GM18519 (cell line): ENCODE data around the gene PKNOX2.

Experiments used
- ATAC-seq: cut with Tn5 transposase; IDR thresholded peaks from one replicate; pipeline ENCODE4 v1.9.1; 2021; ENCODE audit warnings: mild to moderate bottlenecking, moderate library complexity; ENCODE audit not compliant: unreplicated experiment, low FRiP score

PKNOX2 gene

GRCh38 chr11:125425601-125426000 is 261.1 kb downstream of the PKNOX2 start:
- ATAC-seq: no peak

DNA sequence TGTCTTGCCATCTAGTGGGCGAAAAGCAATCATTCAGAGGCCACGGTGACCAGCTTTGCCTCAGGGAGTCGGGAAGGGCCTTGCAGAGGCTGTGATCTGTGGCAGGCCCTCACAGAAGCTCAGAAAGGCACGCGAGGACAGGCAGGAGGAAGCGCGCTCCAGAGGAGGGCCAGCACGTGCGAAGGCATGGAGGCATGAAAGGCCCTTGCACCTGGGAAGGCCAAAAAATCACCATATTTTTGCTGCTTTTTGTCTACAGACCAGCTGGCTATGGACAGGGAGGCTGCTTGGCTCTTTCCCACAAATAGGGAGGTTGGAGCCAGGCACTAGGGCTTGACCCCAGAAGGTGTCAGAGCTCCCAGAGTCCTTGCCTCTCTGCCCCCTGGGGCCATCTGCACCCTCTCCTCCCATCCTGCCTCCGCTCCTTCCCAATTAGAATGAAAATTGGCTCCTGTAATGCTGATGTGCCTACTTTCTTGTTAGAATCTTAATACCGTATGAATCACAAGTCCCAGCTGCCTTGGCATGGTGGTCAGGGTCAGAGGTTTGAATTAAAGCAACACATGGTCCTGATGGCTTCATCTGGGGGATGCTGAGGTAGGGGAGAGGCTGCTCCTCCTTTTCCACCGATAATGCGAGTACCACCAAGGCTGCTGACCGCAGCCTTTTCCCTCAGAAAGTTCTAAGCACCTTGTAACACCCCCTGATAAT is 262.4 kb downstream of the PKNOX2 start:
- no peak for ATAC-seq

- ATAC-seq: no peak
These were observed 264.1 kb downstream of the PKNOX2 start for GRCh38 chr11:125428486-125429173.

DNA sequence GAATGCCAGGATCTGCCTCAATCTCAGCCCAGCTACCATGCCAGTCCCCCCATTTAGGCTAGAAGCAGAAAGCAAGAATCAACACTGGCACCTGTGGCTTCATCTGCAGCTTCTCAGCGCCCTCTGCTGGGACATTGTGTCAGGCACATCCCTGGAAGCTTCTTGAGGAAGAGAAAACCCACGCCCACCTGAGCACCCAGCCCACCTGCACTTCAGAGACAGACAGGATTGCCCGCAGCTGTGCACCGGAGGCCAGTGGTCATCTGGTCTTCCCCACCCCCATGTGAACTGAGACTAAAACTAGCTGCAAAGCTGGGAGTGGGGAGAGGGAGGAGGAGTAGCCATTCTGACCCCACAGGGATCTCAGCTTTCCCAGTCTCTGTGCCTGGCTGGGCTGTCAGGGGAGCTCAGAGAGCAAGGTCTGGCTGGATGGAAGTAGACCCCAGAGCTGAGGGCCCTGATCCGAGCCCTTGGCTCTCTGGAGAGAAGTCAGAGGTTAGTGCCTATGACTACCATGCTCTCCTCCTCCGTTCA is 264.7 kb downstream of the PKNOX2 start:
- ATAC-seq: no peak

DNA sequence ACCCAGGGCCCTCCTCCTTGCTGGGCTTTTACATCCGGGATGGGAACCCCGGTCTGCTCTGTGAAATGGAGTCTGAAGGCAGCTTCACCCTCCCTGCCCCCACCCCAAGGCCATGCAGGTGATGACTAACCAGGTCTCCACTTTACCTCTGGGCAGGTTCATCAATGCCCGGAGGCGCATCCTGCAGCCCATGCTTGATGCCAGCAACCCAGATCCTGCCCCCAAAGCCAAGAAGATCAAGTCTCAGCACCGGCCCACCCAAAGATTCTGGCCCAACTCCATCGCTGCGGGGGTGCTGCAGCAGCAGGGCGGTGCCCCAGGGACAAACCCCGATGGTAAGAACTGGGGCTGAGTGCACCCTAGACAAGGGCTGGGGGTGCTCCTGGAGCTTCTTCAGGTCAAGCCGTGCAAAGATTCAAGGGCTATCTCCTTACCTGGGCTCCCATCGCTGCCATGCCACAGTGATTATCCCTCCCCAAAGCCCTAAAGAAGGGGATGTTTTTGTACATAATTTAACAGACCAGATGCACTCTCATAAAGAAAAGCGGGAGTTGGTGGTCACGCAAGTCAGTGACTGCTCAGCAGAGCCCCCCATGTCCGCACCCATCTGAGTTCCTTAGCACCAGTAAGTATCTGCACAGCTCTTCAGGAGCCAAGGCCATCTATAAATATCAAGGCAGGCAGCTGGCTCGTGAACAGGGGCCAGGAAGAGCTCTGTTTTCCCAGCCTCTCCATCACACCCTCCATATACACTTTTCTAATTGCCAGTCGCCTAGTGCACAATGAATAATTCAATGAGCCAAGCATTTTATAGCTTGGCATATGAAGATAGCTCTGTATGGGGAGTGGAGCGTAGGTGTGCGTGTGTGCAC is 265.5 kb downstream of the PKNOX2 start:
- ATAC-seq: no peak

DNA sequence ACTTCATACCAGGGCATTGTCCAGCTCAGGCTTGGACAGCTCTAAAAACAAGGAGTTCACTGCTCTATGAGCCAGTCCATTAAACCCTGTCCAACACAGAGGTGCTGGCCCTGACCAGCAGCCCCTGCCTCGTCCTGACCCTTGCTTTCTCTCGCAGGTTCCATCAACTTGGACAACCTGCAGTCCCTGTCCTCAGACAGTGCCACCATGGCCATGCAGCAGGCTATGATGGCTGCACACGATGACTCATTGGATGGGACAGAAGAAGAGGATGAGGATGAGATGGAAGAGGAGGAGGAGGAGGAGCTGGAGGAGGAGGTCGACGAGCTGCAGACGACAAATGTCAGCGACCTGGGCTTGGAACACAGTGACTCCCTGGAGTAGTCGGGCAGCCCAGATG is 266.5 kb downstream of the PKNOX2 start:
- ATAC-seq: no peak

DNA sequence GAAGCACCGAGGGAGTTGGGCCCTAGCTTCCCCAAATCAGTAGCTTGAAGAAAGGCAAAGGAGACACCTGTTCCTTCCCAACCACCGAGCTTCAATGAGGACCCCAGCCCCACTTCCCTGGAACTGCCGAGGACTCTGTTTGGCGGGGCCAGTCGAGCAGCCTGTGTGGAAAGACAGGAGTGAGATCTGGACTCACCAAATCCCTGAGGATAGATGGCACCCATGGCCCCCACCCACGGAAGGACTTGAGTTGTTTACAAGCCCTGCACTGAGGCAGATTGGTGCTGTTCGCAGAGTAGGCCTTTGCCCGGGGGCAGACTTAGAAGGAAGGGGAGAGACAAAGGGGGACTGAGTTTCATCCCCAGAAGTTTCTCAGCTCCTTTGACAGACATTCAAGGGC is 266.9 kb downstream of the PKNOX2 start:
- no peak for ATAC-seq

DNA sequence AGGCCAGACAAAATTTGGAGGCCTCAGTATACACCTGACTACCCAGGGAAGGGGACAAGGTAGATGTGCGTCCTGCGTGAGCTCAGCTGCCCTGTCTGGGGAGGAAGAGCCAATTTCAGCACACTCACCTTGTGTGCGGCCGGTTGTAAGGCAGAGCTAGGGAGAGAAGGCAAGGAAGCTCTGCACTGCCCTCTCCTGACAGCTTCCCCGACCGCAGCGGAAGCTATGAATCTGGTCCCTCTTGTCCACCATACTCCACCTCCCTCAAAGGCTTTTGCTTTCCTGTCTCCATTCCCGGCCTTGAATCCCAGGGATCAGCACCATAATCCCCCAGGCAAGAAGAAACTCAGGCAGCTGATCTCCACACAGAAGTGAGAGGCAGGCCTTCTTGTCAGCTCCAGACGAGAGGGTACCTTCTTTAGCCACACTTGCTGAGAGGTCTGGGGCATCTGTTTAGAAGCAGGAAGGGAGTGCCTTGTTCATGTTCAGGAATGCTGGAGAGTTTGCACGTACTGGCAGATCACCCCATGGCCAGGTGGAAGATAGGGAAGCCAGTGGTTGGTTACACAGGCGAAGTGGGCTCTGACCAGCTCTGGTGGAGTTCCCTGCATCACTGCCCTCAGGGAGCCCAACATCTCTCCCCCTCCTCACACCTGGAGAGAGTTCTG is 269.0 kb downstream of the PKNOX2 start:
- ATAC-seq: no peak

GRCh38 chr11:125435461-125436238 is 271.1 kb downstream of the PKNOX2 start:
- ATAC-seq: no peak

DNA sequence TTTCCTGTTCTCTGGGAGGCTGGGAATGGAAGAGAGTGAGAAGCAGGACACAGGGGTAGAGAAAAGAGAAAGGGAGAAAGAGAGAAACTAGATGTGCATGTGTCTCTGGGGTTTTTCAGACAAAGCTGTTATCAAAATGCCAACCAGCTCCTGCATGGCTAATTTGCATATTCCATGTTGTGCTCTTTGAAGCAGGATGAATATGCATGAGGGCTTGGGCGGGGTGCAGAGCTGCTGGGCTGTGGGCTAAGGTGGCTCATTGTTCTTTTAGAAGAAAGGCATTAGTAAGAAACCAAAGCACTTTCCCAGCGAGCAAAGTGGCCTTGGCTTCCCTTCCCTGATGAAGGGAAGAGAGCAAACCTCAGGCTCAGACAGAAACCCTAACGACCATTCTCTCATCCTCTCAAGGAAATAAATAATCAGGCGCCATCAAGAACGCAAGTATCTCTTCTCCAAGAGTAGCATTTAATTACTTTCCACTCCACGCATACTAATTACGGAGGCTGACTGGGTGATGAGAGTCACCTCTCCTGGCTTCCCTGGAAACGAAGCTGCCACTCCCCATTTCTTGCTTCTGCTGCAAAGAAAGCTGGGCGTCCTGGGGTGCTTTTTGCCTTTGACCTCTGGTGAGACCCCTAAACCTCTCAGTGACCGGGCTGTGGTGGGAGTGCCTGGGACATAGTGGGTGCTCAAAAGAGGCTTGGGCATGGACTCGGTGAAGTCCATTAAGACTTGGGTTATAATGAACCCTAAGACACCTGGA is 277.3 kb downstream of the PKNOX2 start:
- ATAC-seq: no peak

- ATAC-seq: no peak
These were observed 278.4 kb downstream of the PKNOX2 start for GRCh38 chr11:125442946-125443345.

GRCh38 chr11:125443767-125444311 is 279.3 kb downstream of the PKNOX2 start:
- no peak for ATAC-seq

- ATAC-seq: no peak
These were observed 281.2 kb downstream of the PKNOX2 start for GRCh38 chr11:125445731-125446130.

DNA sequence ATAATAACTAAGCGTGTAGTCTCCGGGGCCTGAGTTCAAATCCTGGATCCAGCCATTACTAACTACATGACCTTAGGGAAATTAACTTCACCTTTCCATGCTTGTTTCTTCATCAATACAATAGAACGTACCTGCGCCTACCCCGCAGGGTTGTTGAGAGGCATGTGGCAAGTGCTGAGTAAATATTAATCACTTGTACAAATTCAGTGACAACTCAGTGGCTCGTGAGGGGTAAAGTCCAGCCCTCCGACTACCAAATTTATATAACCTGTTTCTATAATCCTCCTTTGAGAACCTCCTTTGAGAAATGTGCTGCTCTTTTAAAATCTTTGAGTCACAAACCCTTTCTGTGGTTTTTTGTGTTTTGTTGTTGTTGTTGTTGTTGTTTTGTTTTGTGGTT is 281.7 kb downstream of the PKNOX2 start:
- no peak for ATAC-seq

DNA sequence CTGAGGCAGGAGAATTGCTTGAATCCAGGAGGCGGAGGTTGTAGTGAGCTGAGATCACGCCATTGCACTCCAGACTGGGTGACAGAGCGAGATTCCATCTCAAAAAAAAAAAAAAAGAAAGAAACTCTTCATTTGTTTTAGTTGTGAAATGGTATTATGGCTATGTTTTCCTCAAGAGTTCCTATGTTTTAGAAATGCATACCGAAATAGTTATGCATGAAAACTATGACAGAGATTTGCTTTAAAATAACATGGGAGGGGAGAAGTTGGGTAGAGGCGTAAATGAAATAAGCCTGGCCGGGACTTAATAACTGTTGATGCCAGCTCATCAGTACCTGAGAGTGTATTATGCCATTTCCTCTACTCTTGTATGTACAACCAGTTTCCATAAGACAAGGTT is 283.2 kb downstream of the PKNOX2 start:
- no peak for ATAC-seq

- no peak for ATAC-seq
These were observed 283.6 kb downstream of the PKNOX2 start for GRCh38 chr11:125448136-125448535.

DNA sequence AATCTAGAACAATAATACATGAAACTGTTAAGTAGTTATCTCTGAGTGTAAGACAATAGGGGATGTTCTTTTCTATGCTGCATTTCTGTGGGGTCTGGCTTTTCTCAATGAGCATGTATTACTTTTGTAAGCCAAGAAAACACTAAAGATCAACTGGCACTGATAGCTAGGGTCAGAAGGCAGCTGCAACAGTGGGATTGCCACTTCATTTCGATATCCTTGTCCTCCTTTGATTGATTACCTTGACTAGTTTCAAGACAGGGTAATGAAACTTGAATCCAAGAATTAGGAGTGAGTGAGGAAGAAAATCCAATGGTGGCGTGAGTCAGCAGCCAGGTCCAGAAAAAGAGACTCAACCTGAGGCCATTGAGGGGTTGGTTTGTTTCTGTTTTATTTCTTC is 285.0 kb downstream of the PKNOX2 start:
- ATAC-seq: no peak

DNA sequence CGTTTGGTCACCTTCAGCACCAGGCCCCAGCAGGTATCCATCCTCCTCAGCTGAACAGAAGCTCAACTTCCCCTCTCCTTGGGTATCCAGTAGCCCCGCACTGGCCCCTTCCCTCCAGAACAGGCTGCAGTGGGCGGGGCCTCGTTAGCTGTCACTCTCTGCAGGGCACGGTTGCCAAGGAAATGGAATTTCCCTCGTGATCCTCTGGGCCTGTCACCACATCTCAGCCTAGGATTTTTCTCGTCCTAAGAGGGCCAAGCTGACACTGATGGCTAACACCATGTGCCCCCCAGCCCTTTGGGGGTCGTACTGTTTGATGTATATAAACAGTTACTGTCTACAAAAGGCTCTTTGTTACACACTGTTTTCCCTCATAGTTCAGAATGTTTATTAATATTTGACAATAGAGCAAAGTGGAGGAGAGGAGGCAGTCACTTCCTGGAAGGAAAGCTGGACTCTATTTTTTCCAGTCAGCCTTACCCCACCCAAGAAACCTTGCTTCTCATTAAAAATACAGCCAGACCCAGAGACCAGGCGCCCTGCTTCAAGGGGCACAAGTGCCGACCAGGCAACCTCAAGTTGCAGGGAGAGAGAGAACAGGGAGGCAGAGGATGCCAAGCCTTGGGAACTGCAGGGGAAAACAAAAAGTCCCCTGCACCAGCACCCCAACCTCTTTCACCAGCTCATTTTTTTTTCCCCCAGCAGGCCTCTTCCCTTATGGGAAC is 287.0 kb downstream of the PKNOX2 start:
- no peak for ATAC-seq
